HAP-1 (cell line): ENCODE results near the gene SORCS2.

Experiments used
- DNase-seq, 2 experiments: peaks; one replicate each; pipeline ENCODE4 v3.0.0-alpha.2; 2016 to 2020; ENCODE audit warnings: low spot score in 2 of 2
- H3K27me3 ChIP-seq: fragments of 250-450 bp; sonication (Bioruptor Pico); 2 replicates; pipeline ENCODE4 v1.5.1; 2020; ENCODE audit warnings: low read depth, mild to moderate bottlenecking, moderate library complexity
- H3K36me3 ChIP-seq: fragments of 250-450 bp; sonication (Bioruptor Pico); replicated peaks from 2 replicates; pipeline ENCODE4 v1.5.1; 2020; ENCODE audit warnings: mild to moderate bottlenecking
- H3K4me1 ChIP-seq: fragments of 250-450 bp; sonication (Bioruptor Pico); 2 replicates; pipeline ENCODE4 v1.5.1; 2020; ENCODE audit warnings: mild to moderate bottlenecking
- H3K4me3 ChIP-seq: fragments of 250-450 bp; sonication (Bioruptor Pico); 2 replicates; pipeline ENCODE4 v1.5.1; 2020; ENCODE audit warnings: mild to moderate bottlenecking, moderate library complexity
- H3K9me3 ChIP-seq: fragments of 250-450 bp; sonication (Bioruptor Pico); 2 replicates; pipeline ENCODE4 v1.5.1; 2020; ENCODE audit warnings: mild to moderate bottlenecking, moderate library complexity
- in situ Hi-C: fragments of 300-500 bp; cut with MboI; formaldehyde crosslinking; loops from 3 replicates; pipeline ENCODE4 v1.14.3; 2020; ENCODE audit warnings: low sequenced_read_pairs, inconsistent platforms, mixed read lengths

Gene SORCS2

GRCh38 chr4:7259039-7259438 lies 66.7 kb downstream of the SORCS2 start:
- H3K4me1 ChIP-seq, result no peaks in the 10 kb centered on the region
- H3K36me3 ChIP-seq, result no peaks in the 10 kb centered on the region
- no peaks in the 10 kb centered on the region for H3K9me3 ChIP-seq
- peaks cover 21% of the 10 kb centered on the region for H3K27me3 ChIP-seq
- in situ Hi-C loops, result no loop called here
- no peak for DNase-seq
- no peak overlapping the region for H3K4me3 ChIP-seq

GRCh38 chr4:7260569-7260968 lies 68.2 kb downstream of the SORCS2 start:
- in situ Hi-C loops, result no loop called here
- H3K4me1 ChIP-seq, result no peaks in the 10 kb centered on the region
- DNase-seq, result no peak
- H3K27me3 ChIP-seq, result peaks cover 36% of the 10 kb centered on the region
- no peaks in the 10 kb centered on the region for H3K36me3 ChIP-seq
- no peaks in the 10 kb centered on the region for H3K9me3 ChIP-seq
- H3K4me3 ChIP-seq, result no peak overlapping the region

GRCh38 chr4:7261087-7261486 lies 68.7 kb downstream of the SORCS2 start:
- Histone ChIP-seq H3K9me3 (no peaks in the 10 kb centered on the region), H3K36me3 (no peaks in the 10 kb centered on the region), H3K4me3 (no peak overlapping the region), H3K4me1 (no peaks in the 10 kb centered on the region), H3K27me3 (peaks cover 42% of the 10 kb centered on the region)
- DNase-seq, result no peak
- in situ Hi-C loops, result no loop called here

- no peak overlapping the region for H3K4me3 ChIP-seq
- no peak for DNase-seq
- H3K36me3 ChIP-seq, result no peaks in the 10 kb centered on the region
- H3K27me3 ChIP-seq, result peaks cover 46% of the 10 kb centered on the region
- in situ Hi-C loops, result no loop called here
- H3K4me1 ChIP-seq, result no peaks in the 10 kb centered on the region
- no peaks in the 10 kb centered on the region for H3K9me3 ChIP-seq
These were observed 69.2 kb downstream of the SORCS2 start for GRCh38 chr4:7261536-7261935.

- Histone ChIP-seq H3K27me3 (peaks cover 50% of the 10 kb centered on the region), H3K4me1 (no peaks in the 10 kb centered on the region), H3K36me3 (no peaks in the 10 kb centered on the region), H3K9me3 (no peaks in the 10 kb centered on the region), H3K4me3 (no peak overlapping the region)
- in situ Hi-C loops, result no loop called here
- no peak for DNase-seq
These were observed 69.8 kb downstream of the SORCS2 start for GRCh38 chr4:7262134-7262533.

GRCh38 chr4:7263166-7263565 lies 70.8 kb downstream of the SORCS2 start:
- H3K4me3 ChIP-seq, result no peak overlapping the region
- H3K36me3 ChIP-seq, result no peaks in the 10 kb centered on the region
- H3K4me1 ChIP-seq, result no peaks in the 10 kb centered on the region
- H3K9me3 ChIP-seq, result no peaks in the 10 kb centered on the region
- in situ Hi-C loops, result no loop called here
- DNase-seq, result no peak
- peaks cover 56% of the 10 kb centered on the region for H3K27me3 ChIP-seq

- Histone ChIP-seq H3K9me3 (no peaks in the 10 kb centered on the region), H3K4me1 (no peaks in the 10 kb centered on the region), H3K4me3 (no peak overlapping the region), H3K27me3 (peaks cover 55% of the 10 kb centered on the region), H3K36me3 (no peaks in the 10 kb centered on the region)
- DNase-seq, result no peak
- in situ Hi-C loops, result no loop called here
These were observed 72.4 kb downstream of the SORCS2 start for GRCh38 chr4:7264694-7265093.

GRCh38 chr4:7266525-7267292 lies 74.4 kb downstream of the SORCS2 start:
- Histone ChIP-seq H3K27me3 (peaks cover 53% of the 10 kb centered on the region), H3K36me3 (no peaks in the 10 kb centered on the region), H3K9me3 (no peaks in the 10 kb centered on the region), H3K4me3 (no peak overlapping the region), H3K4me1 (no peaks in the 10 kb centered on the region)
- DNase-seq, result no peak
- in situ Hi-C loops, result no loop called here

GRCh38 chr4:7267829-7268228 lies 75.5 kb downstream of the SORCS2 start:
- H3K27me3 ChIP-seq, result peaks cover 47% of the 10 kb centered on the region
- no peak for DNase-seq
- no peaks in the 10 kb centered on the region for H3K4me1 ChIP-seq
- no peak overlapping the region for H3K4me3 ChIP-seq
- no peaks in the 10 kb centered on the region for H3K9me3 ChIP-seq
- in situ Hi-C loops, result no loop called here
- no peaks in the 10 kb centered on the region for H3K36me3 ChIP-seq

GRCh38 chr4:7268941-7269340 lies 76.6 kb downstream of the SORCS2 start:
- in situ Hi-C loops, result no loop called here
- H3K27me3 ChIP-seq, result peaks cover 40% of the 10 kb centered on the region
- no peak overlapping the region for H3K4me3 ChIP-seq
- DNase-seq, result no peak
- H3K36me3 ChIP-seq, result no peaks in the 10 kb centered on the region
- no peaks in the 10 kb centered on the region for H3K4me1 ChIP-seq
- H3K9me3 ChIP-seq, result no peaks in the 10 kb centered on the region

- Histone ChIP-seq H3K4me3 (no peak overlapping the region), H3K27me3 (peaks cover 28% of the 10 kb centered on the region), H3K9me3 (no peaks in the 10 kb centered on the region), H3K36me3 (no peaks in the 10 kb centered on the region), H3K4me1 (no peaks in the 10 kb centered on the region)
- in situ Hi-C loops, result no loop called here
- no peak for DNase-seq
These were observed 77.8 kb downstream of the SORCS2 start for GRCh38 chr4:7270121-7270520.

GRCh38 chr4:7272404-7272803 lies 80.1 kb downstream of the SORCS2 start:
- no peak for DNase-seq
- in situ Hi-C loops, result no loop called here
- Histone ChIP-seq H3K4me1 (no peaks in the 10 kb centered on the region), H3K4me3 (no peak overlapping the region), H3K27me3 (peaks cover 14% of the 10 kb centered on the region), H3K36me3 (no peaks in the 10 kb centered on the region), H3K9me3 (no peaks in the 10 kb centered on the region)

GRCh38 chr4:7273738-7274297 lies 81.5 kb downstream of the SORCS2 start:
- no peak for DNase-seq
- Histone ChIP-seq H3K27me3 (peaks cover 16% of the 10 kb centered on the region), H3K36me3 (no peaks in the 10 kb centered on the region), H3K4me3 (no peak overlapping the region), H3K9me3 (no peaks in the 10 kb centered on the region), H3K4me1 (no peaks in the 10 kb centered on the region)
- in situ Hi-C loops, result no loop called here

- in situ Hi-C loops, result no loop called here
- no peak overlapping the region for H3K4me3 ChIP-seq
- no peak for DNase-seq
- no peaks in the 10 kb centered on the region for H3K4me1 ChIP-seq
- no peaks in the 10 kb centered on the region for H3K36me3 ChIP-seq
- no peaks in the 10 kb centered on the region for H3K9me3 ChIP-seq
- peaks cover 16% of the 10 kb centered on the region for H3K27me3 ChIP-seq
These were observed 82.7 kb downstream of the SORCS2 start for GRCh38 chr4:7275067-7275466.
